ENCODE results near the gene MBNL2. TPM values are rescaled to one million over a fixed set of nuclear protein-coding genes. Genes with fewer than 3 reads are reported as not detected.

Gene MBNL2
- total RNA-seq, 1 experiment from 2014 or later: 0.17 TPM

DNA sequence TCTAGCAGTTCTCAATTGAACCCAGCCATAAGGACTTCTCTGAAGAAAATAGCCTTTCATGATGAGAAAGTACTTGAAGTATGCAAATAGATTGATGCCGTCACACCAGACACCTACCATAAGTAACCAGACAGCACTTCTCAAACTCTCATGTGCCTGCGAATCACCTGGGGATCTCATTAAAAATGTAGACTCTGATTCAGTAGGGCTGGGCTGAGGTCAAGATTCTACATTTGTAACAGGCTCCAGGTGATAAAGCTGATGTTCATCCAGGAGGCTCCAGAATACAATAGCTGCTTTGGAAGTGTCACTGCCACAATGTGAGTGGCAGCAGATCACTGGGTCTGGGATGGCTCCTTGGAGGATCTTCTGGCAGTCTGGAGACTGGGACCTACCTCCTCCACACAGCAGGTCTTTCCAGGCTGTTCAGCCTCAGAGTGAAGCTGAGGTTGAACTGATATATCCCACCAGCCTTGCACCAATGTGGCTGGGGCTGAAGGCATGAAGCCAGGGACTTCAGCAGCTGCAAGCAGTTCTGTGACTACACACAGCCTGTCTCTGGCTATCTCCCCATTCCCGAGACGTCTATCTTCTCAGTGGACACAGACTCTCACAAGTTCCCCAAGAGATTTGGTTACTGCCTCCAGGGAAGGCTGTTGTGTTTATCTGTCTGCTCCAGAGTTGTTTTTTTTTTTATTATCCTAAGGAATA lies 9.1 kb downstream of the MBNL2 start:
- no peak overlapping the region for H3K56ac ChIP-seq (ENCODE audit: insufficient read length, low read depth, low read length)
- Mint-ChIP-seq H3K4me1 (peaks cover 12 to 19% of the 10 kb centered on the region in 2 experiments), H3K36me3 (ENCODE audit: insufficient read depth in 1 of 3, low read depth in 3 of 3) (no peaks in the 10 kb centered on the region), H3K4me3 (no peak overlapping the region; a peak in 1 of 5 replicates), H3K27ac (no peak overlapping the region), H3K9me3 (peaks cover 0 to 5% of the 10 kb centered on the region in 2 experiments; a peak in 2 of 5 replicates), H3K27me3 (ENCODE audit: low read depth) (peaks cover 98% of the 10 kb centered on the region)
- H2BK5ac ChIP-seq (ENCODE audit: insufficient read length, low read length): no peak overlapping the region
- H3K79me2 ChIP-seq (ENCODE audit: insufficient read depth, low read length): no peaks in the 10 kb centered on the region
- H3K79me1 ChIP-seq (ENCODE audit: insufficient read depth, low read depth, low read length, poor library complexity, severe bottlenecking): no peaks in the 10 kb centered on the region
- H3K9ac ChIP-seq (ENCODE audit: extremely low read depth, insufficient read length, low read length): no peak overlapping the region
- no peak overlapping the region for H3K27ac ChIP-seq (ENCODE audit: insufficient read length, low read depth, low read length)
- no peaks in the 10 kb centered on the region for H3K9me3 ChIP-seq (ENCODE audit: control insufficient read depth, low read depth, low read length)
- no peak overlapping the region for H2BK15ac ChIP-seq (ENCODE audit: low read depth, low read length)
- H3K4me2 ChIP-seq (ENCODE audit: insufficient read depth, insufficient read length, low read length): no peak overlapping the region
- no peak overlapping the region for H4K5ac ChIP-seq (ENCODE audit: insufficient read length, low read depth, low read length)
- H3K23ac ChIP-seq (ENCODE audit: insufficient read length, low read depth, low read length): no peak overlapping the region
- no peak for TF ChIP-seq CTCF (conservative IDR thresholded peaks at IDR 0.05)
- H3K18ac ChIP-seq (ENCODE audit: insufficient read length, low read depth, low read length): no peak overlapping the region
- no peak overlapping the region for H4K8ac ChIP-seq (replicated peaks; ENCODE audit: insufficient read length, low read depth, low read length)
- H4K91ac ChIP-seq (ENCODE audit: insufficient read length, low read depth, low read length): no peak overlapping the region
- no peak overlapping the region for H3K14ac ChIP-seq (ENCODE audit: insufficient read depth, low read length)
- H2BK20ac ChIP-seq (ENCODE audit: low read depth, low read length, poor library complexity, severe bottlenecking): no peak overlapping the region
- no peak overlapping the region for H3T11ph ChIP-seq (ENCODE audit: low read length)
- no peak overlapping the region for H2AK5ac ChIP-seq (ENCODE audit: insufficient read length, low read length)
- no peak overlapping the region for H2BK120ac ChIP-seq (ENCODE audit: low read depth, low read length, poor library complexity, severe bottlenecking)
- no peak overlapping the region for H3K4ac ChIP-seq (ENCODE audit: low read depth, low read length)
- no peak overlapping the region for H2AFZ ChIP-seq (ENCODE audit: low read length)
- no peaks in the 10 kb centered on the region for H3K23me2 ChIP-seq (ENCODE audit: insufficient read length, low read depth, low read length, poor library complexity, severe bottlenecking)
- peaks cover 63% of the 10 kb centered on the region for H3K27me3 ChIP-seq (ENCODE audit: insufficient read depth, low read length)
- no peak overlapping the region for H2BK12ac ChIP-seq (ENCODE audit: insufficient read length, low read depth, low read length)
- H3K4me1 ChIP-seq (ENCODE audit: insufficient read depth, low read length): no peaks in the 10 kb centered on the region; the same call in 1 of the 2 replicates
- H4K20me1 ChIP-seq (ENCODE audit: control insufficient read depth, insufficient read depth, insufficient read length): no peaks in the 10 kb centered on the region
- DNase-seq: no peak
- no CpG with 5 or more reads among the region's 4 CpGs for WGBS (ENCODE audit: extremely low coverage, insufficient read length, low lambda C conversion rate)

All from H9 (cell line).